HuH-7.5 (cell line): ENCODE data around the gene ST6GAL2.

Source experiments
- DNase-seq: peaks from one replicate; pipeline ENCODE4 v3.0.0; 2011; ENCODE audit warnings: low spot score

The ST6GAL2 gene, protein sequence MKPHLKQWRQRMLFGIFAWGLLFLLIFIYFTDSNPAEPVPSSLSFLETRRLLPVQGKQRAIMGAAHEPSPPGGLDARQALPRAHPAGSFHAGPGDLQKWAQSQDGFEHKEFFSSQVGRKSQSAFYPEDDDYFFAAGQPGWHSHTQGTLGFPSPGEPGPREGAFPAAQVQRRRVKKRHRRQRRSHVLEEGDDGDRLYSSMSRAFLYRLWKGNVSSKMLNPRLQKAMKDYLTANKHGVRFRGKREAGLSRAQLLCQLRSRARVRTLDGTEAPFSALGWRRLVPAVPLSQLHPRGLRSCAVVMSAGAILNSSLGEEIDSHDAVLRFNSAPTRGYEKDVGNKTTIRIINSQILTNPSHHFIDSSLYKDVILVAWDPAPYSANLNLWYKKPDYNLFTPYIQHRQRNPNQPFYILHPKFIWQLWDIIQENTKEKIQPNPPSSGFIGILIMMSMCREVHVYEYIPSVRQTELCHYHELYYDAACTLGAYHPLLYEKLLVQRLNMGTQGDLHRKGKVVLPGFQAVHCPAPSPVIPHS

DNA sequence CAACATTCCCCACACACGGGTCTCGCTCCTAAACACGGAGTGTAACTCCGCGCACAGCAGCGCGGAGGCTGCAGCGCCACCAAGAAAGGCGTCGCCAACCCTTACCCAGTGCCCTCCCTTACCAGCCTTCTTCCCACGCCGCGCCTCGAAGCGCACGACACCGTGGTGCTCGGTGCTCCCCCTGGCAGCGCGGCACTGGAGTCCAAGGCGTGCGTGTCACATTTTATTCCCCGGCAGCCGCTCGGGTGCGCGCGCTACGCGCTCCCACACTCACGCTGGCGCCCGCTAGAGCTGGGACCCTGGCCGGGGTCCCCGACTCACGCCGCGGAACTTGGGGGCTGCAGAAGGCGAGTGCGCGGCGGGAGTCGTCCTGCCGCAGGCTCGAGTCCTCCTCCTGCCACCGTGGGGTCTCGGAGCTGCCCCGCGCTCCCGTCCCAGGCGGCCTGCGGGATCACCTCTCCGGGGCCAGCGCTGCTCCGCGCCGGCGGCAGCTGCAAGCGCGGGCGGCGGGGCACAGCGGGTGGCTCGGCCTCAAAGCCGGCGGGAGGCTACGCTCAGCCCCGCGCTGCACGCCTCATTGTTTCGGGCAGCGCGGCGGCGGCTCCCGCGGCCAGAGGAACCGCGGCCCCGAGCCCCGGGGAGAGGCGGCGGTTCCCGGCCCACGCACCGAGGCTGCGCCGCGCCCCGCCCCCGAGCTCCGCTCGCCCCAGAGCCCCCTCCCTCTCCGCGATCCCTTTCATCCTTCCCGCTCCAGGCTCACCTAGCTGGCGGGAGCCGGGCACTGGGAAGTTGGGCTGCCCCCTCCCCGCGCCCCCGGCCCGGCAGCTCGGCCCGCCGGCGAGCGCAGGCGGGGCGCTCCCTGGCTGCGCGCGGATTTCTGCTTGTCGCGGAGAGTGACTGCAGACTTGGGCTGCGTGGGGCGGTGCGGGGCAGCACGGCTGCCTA is at the start of gene ST6GAL2:
ST6GAL2 (minus strand) TSS at position 197 of the 945 bp plus-strand sequence. CDS start 42,190 bp downstream, outside the sequence.
- no peak for DNase-seq

DNA sequence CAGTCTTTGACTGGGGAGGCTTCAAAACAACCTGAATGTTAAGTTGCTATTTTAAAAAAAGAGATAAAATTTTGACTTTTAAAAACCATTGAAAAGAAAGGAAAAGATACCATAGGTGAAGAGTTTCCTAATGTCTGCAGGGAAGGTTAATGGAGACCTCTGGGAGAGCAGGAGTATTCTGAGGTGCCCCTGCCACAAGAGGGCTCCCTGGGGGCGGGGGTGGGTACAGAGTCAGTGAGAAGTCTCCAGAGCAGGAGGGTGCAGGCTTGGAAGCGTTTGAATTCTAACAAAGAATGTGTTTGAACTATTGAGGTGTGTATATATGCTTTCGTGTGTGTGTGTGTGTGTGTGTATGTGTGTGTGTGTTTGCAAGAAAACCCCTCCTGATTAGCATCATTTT is 46.7 kb upstream of the ST6GAL2 start:
- no peak for DNase-seq

DNA sequence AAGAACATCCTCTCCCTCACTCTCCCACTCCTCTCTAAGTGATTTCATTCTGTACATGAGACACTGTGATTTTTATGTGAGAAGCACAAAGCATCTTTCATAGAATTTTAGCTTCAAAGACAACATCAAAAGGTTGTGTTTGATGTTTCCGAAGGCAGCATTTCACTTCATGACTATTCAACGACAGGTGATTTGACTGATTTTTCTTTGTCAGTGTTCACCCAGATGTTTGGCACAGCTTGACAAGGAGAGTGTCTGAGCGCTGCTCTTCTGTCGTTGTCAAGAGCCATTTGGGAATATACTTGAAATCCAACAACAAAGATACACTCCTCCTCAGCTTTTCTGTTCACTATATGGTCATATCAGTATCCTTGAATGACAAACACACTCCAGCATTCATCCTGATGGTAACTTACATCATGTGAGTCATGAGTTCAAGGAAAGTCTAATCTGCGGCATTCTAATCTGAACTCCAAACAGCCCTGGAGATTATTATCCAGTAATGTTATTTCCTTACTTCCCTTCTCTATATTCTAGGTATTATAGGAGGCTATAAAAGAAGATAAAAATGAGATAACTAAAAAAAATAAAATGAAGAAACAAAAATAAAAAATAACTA is 45.9 kb upstream of the ST6GAL2 start:
- DNase-seq = no peak

DNA sequence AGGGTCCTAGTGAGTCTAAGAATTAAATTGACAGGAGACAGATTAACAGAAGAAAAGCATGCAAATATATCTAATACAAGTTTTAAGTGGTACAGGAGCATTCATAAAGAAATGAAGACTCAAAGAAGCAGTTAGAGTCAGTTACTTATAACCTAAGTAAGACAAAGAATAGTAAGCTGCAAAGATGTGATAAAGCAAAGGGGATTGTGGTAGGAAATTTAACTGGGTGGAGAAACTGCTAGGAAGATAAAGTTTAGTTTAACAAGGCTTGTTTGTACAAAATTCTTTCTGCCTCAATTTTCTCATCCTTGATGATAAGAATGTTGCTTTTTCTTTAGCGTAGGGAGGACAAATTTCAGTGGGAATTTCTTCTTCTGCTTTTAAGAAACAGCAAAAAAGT is 35.5 kb upstream of the ST6GAL2 start:
- DNase-seq = no peak

DNA sequence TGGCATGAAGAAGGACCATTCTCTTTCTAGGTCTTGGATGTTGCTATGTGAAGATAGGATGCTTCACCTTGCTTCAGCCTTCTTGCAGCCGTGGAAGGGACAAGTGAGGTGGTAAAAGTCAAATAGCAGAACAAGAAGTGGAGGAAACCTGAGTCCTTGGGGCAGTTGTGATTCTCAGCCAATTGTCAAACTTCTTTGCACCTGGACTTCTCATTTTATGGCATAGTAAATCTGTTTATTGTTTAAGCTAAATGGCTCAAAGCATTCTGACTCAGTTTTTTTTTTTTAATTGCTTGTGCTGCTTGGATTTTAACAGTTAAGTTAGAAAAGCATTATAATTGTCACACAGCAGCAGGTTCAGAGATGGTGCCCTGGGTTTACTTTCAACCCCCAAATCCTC is 33.0 kb upstream of the ST6GAL2 start:
- no peak for DNase-seq

DNA sequence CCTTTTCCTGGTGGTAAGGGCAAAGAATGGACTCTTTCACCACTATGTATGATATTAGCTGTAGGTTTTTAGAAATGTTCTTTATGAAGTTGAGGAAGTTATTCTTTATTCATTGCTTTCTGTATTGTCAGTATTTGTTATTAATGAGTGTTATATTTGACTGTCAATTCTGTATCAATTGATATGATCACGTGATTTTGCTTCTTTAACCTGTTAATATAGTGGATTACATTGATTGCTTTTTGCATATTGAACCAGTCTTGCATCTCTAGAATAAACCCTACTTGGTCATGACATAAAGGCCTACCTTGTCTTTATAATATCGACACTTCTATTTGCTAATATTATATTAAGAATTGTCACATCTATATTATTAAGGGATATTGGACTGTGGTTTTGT is 18.3 kb upstream of the ST6GAL2 start:
- DNase-seq = no peak

DNA sequence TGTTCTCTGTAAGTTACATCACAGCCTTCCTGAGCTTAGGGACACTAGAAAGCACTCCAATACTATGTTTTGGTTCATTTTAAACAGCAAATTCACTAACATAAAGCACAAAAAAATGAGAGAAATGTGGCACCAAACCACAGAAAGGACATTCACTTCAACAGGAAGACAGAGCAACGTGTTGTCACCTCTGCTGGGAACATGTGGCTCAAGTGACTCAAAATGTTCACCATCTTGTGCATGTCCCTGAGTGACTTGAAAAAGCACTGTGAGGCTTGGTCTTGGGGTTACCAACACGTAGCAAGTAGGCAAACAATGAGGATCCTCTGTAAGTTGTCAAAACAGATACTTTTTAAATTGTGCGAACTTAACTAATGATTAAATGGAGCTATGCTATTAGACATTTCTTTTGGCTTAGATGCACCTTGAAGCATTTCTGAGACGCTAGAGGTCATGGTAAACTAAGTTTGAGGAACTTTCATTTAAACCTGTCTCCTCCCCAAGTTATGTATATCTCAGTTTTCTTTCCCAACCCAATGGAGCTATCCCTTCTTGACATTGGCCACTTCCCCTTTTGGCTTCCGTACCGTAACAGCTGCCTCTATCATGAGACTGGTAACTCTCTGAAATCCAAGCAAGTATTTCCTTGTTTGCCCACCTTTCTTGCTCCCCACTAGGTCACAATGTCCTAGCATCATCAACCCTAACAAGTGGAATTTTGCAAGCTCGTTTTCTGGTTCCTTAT is 14.0 kb upstream of the ST6GAL2 start:
- no peak for DNase-seq

DNA sequence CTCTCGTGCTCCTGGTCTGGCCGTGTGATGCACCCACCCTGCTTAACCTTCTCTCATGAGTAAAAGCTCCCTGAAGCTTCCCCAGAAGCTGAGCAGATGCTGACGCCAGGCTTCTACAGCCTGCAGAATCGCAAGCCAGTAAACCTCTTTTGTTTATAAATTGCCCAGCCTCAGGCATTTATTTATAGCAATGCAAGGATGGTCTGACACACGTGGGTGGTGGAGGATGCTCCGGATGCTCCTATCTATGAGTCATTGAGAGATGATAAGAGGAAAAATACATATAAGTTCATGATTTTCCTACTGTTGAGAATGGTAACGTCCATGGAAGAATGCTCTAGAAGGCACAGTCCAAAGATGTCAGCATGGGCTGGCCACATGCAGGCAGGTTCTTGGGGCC is 8.6 kb upstream of the ST6GAL2 start:
- DNase-seq = no peak

DNA sequence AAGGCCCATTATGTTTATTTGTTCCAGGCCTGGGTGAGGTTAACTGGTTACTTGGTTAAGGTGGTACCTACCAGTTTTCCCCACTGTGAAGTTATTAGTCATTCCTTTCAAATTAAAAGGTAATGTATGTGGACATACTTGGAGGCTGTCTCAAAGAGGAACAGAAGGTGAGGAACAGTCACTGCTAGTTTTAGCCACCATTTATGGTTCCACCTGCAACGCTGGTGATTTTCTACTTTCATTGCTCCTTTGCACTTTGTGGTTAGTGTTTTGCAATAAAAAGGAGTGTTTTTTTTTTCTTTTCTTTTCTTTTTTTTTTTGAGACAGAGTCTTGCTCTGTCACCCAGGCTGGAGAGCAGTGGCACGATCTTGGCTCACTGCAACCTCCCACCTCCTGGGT is 6.1 kb upstream of the ST6GAL2 start:
- DNase-seq = no peak

DNA sequence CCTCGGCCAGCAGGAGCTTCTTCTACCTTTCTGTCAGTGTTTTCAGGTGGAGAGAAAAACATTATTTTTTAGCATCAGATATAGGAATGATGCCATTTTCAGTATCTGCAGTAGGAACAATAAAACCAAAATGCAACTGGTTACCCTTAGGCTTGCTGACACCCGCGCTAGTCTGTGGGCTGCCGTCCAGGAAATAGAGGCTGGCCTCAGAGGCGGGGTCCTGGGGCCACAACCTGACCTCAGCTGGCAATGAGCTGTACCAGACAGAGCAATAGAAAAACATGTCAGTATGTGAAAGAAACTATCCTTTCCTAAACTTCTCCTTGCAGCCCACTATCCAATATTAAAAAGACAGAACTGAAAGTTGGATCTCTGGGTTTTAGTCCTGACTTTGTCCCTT is 4.6 kb upstream of the ST6GAL2 start:
- DNase-seq = no peak

DNA sequence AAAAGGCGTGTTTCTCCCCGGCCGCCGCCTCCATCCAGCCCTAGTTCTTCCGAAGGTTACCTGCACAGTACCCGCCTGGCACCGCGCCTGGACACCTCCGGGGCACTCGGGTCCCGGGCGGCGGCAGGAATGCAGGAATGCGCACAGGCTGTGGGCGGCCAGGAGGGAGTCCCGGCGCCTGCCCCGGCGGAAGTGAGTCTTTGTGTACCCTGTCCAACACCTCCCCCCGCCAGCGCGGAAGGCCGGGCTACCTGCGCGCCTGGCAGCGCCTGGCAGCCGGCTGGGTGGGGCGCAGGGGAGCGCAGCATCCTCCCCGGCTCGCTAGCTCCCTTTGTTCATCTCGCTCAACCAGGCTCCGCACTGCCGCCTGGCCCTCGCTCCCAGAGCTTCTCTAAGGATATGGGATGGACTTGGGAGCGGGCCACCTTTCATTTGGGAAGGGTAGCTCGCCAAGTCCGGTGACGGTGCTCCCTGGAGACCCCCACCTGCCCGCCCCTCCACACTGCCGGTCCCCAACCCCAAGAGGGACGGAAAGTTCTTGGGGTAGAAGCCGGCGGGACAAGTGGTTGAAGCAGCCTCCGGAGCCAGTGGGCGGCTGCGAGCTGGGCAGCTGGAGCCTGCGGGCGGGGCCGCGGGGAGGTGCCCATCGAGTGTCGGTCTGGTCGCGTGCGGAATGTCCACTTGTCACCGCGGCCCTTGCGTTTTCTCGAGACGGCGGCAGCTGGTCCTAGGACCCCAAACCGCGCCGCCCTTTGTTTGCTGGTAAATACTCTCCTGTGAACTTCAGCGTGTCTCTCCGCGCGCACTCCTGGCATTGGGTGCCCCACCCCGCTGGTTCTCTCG is 1.2 kb upstream of the ST6GAL2 start:
- DNase-seq = no peak

DNA sequence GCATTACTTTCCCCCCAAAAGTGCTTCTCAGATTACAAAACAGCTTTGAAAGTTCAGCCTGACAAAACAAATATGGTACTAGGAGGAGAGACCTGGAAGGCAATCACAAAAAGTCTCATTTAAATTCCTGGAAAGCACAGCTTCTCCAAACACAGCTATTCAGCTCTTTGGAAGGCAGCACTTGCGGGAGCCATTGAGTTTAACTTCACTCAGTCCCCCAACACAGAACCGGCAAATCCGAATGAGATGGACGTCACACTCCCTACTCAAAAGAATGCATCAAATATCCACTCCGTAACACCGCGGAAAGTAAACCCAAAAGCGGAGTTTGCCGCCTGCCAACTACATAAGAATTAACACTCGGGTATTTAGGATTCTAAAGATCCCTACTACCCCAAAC is 638 bp downstream of the ST6GAL2 start:
- no peak for DNase-seq

DNA sequence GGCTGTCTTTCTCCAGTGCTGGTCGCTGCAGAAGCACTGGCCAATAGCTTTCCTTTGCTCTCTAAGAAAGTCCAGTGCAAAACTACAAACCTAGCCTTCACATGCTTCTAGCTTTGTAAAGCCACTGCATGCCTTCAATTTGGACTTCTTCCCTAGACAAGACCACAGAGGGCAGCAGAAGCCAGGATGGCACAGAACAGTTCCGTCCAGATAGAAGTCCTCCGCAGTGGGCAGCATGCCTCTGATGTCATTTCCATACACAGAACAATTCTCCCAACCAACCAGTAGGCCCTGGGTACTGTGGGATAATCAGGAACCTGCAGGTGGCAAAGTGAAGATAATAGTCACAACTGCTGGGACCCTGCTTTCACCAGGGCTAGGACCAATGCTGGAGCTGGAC is 3.3 kb downstream of the ST6GAL2 start:
- no peak for DNase-seq

DNA sequence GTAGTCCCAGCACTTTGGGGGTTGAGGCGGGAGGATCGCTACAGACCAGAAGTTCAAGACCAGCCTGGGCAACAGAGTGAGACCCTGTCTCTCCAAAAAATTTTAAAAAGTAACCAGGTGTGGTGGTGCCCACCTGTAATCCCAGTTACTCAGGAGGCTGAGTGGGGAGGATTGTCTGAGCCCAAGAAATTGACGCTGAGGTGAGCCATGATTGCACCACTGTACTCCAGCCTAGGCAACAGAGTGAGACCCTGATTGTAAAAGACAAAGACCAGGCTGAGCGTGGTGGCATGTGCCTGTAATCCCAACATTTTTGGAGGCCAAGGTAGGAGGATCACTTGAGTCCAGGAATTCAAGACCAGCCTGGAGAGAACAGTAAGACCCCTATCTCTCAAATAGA is 7.8 kb downstream of the ST6GAL2 start:
- DNase-seq = no peak

DNA sequence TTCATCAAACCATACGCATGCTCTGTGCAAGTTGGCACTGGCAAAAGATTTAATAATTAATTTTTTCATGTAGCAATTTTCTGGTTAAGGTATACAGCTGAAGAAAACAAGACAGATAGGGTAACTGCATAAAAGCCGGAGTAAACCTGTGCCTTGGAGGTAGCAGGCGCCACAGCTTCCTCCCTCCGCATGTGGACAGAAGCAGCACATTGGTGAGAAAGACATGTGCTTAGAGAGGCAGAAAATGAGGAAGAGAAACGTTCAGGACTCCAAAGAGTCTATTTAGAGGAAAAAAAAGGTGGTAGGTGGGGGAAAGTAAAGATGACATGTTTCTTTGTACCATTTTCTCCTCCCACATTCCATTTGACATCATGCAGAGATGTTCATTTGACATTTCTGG is 9.3 kb downstream of the ST6GAL2 start:
- DNase-seq = no peak

DNA sequence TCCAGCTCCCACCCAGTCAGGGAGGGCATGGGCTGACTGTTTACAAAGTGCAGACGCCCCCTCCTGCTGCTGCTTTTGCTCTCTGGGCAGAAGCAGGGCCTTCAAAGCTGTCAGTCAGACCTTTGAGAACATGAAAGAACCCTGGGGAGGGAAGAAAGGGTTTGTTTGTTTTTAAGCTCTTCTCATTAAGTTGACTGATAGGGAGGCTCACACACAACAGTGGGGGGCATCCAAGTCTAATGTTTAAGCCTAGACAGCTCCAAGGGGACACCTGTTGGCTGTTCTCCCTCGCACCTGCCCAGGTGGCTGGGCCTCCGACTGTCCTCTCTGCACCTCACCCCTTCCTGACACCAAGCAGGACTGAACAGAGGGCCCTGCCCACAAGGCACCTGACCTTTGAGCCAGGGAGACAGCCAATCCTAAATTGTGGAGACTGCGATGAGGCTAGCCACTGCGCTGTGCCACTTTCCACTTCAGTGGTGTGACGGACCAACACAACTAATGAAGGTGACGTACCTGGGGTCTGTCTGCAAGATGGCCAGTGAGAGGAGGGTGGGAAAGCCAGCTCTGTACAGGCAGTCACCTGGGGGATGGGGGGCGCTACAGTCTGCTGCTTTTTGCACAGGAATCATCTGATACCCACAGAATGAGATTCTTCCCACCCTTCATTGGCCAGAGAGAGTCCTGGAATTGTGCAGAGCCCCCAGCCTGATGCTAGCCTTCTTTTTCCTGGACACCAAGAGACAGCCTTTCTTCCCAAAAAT is 16.3 kb downstream of the ST6GAL2 start:
- no peak for DNase-seq

DNA sequence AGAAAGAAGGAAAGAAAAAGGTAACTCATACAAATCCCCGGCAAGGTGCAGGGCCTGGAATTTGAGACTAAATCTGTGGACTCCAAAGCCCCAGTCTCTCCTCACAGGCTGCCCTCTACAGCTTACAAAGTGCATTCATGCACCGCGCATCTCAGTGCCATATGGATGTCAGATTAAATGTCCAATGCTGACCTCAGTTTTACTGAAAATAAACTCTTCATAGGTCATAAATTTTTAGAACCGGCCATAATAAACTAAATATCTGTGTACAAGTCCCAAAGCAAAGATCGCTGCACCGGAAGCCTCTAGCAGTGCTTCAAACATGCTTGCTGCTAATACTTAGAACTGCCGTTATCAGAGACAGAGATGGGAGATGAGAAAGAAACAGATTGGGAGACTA is 17.7 kb downstream of the ST6GAL2 start:
- no peak for DNase-seq

DNA sequence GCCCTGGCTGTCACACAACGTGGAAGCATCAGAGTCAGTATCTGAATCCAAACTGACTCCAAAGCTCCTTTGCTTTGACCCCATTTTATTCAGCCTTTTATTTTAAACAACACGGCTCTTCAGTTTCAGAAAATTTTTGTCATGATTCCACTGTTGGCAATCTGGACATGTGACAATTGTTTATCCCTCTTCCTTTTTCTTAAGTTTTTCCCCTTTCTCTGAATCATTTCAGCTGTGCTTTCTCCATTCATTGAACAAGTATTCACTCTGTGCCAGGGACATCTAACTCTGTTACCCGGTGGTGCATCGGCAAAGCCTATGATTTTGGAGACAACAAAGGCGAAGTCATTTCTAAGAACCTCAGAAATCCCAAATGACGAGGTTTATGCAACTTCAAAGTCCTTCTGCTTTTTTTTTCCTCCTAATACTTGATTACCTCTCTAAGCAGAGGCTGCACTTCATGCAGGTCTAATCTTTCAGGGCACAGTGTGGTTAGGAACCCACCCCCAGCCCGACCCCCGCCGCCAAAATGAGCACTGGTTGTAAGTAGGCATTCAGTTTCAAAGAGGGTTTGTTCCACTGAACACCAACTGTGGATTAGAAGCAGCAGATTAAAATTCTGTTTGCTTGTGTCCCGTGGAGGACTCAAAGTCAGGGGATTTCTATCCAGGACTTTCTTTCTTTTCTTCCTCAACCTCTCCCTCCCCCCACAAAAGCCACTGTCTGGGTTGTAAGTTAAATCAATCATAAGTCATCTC is 18.6 kb downstream of the ST6GAL2 start:
- no peak for DNase-seq

DNA sequence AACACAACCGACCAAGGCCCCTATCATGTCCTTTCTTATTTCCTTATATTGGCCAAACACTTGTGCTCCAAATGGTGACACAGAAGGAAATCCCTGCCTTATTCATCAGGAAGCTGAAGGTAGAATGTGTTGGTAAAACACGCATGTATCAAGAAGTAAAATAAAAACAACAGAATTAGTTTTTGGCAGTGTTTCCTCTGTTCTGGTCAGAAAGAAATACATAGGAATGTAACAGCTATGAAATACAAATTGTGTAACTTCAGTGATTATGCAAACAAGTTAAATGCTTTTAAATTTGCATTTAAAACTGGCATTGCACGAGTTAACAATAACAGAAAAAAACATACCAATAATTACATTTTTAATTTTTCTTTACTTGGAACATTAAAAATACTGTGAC is 19.3 kb downstream of the ST6GAL2 start:
- no peak for DNase-seq
